Measurements from ENCODE around the gene MYOC.
"Not testable (repeated sequence)": the region's sequence is repeated elsewhere in the genome, so short reads cannot be mapped to it uniquely, and the experiment has no call there.

Gene MYOC

GRCh38 chr1:171652234-171652822 lies at the start of gene MYOC:
Gene MYOC, minus strand, starts transcription at chr1:171652688. Its CDS starts 77 bp downstream, at chr1:171652611.
- DNase-seq (ENCODE audit: low read depth in 2 of 2) = no peak

- DNase-seq (ENCODE audit: low read depth in 2 of 2) = no peak
These were observed 47.0 kb upstream of the MYOC start for GRCh38 chr1:171699531-171699930.

GRCh38 chr1:171695772-171696171 lies 43.3 kb upstream of the MYOC start:
- not testable (repeated sequence) for DNase-seq (ENCODE audit: low read depth in 2 of 2)

GRCh38 chr1:171693541-171693940 lies 41.1 kb upstream of the MYOC start:
- DNase-seq (ENCODE audit: low read depth in 2 of 2) = not testable (repeated sequence)

GRCh38 chr1:171683870-171684269 lies 31.4 kb upstream of the MYOC start:
- no peak for DNase-seq (ENCODE audit: low read depth in 2 of 2)

- DNase-seq (ENCODE audit: low read depth in 2 of 2) = no peak
These were observed 27.9 kb upstream of the MYOC start for GRCh38 chr1:171680339-171680738.

- no peak for DNase-seq (ENCODE audit: low read depth in 2 of 2)
These were observed 24.3 kb upstream of the MYOC start for GRCh38 chr1:171676823-171677222.

- no peak for DNase-seq (ENCODE audit: low read depth in 2 of 2)
These were observed 22.2 kb upstream of the MYOC start for GRCh38 chr1:171674431-171675405.

- no peak for DNase-seq (ENCODE audit: low read depth in 2 of 2)
These were observed 18.3 kb upstream of the MYOC start for GRCh38 chr1:171670739-171671138.

- DNase-seq (ENCODE audit: low read depth in 2 of 2) = no peak
These were observed 15.9 kb upstream of the MYOC start for GRCh38 chr1:171668372-171668771.

- no peak for DNase-seq (ENCODE audit: low read depth in 2 of 2)
These were observed 13.8 kb upstream of the MYOC start for GRCh38 chr1:171666114-171666769.

- no peak for DNase-seq (ENCODE audit: low read depth in 2 of 2)
These were observed 12.5 kb upstream of the MYOC start for GRCh38 chr1:171664976-171665375.

GRCh38 chr1:171663854-171664575 lies 11.5 kb upstream of the MYOC start:
- DNase-seq (ENCODE audit: low read depth in 2 of 2) = no peak

- no peak for DNase-seq (ENCODE audit: low read depth in 2 of 2)
These were observed 10.8 kb upstream of the MYOC start for GRCh38 chr1:171663036-171663853.

- DNase-seq (ENCODE audit: low read depth in 2 of 2) = no peak
These were observed 8.7 kb upstream of the MYOC start for GRCh38 chr1:171661076-171661650.

GRCh38 chr1:171656206-171656605 lies 3.7 kb upstream of the MYOC start:
- DNase-seq (ENCODE audit: low read depth in 2 of 2) = not testable (repeated sequence)

- no peak for DNase-seq (ENCODE audit: low read depth in 2 of 2)
These were observed 3.2 kb upstream of the MYOC start for GRCh38 chr1:171655746-171656116.

GRCh38 chr1:171654942-171655745 lies 2.7 kb upstream of the MYOC start:
- peak; percentile 77 to 84 for DNase-seq (ENCODE audit: low read depth in 2 of 2)

- DNase-seq (ENCODE audit: low read depth in 2 of 2) = no peak
These were observed 1.9 kb upstream of the MYOC start for GRCh38 chr1:171654201-171654941.

Measured in stimulated activated CD4-positive, alpha-beta T cell treated with anti-CD3 and anti-CD28 coated beads, Interleukin-4, amount 100 ng/mL, for 48 hours (primary cell).